HG02970 (cell line): ENCODE measurements around the gene CYRIA.

Source experiments
- ATAC-seq: cut with Tn5 transposase; IDR thresholded peaks from one replicate; pipeline ENCODE4 v1.9.1; 2021; ENCODE audit warnings: mild to moderate bottlenecking, moderate library complexity, moderate number of reproducible peaks; ENCODE audit not compliant: unreplicated experiment, low FRiP score

The CYRIA gene

DNA sequence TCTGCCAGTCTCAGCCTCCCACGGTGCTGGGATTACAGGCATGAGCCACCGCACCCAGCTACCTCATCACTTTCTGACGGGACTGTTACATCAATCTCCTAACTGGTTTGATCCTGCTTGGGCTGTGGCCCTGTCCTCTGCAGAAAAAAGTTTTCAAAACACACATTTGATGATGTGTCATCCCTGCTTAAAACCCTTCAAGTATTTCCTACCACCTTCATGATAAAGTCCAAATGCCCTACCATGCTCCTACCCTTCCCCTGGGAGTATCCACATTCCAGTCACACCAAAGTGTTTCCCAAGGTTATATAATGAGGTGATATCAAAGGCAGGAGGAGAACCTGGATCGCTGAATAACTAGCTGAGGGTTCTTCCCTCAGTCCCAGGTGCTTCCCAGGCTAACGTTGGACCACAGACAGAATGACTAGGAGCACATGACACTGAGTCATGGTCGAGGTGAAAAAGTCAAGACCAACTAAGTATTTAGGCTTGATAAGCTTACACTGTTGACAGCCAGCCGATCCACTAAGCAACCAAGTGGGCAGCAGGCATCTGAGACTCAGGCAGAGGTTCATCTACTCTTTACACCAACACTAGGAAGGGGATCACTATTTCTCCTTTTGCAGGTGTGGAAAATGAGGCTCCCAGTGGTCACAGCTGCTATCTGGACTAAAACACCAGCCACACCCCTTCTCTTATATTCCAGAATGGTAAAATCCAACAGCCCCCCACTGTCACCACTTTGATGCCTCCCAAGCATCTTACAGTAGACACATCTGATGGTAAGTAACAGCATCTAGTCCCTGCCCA lies 31.8 kb downstream of the CYRIA start:
- no peak for ATAC-seq

DNA sequence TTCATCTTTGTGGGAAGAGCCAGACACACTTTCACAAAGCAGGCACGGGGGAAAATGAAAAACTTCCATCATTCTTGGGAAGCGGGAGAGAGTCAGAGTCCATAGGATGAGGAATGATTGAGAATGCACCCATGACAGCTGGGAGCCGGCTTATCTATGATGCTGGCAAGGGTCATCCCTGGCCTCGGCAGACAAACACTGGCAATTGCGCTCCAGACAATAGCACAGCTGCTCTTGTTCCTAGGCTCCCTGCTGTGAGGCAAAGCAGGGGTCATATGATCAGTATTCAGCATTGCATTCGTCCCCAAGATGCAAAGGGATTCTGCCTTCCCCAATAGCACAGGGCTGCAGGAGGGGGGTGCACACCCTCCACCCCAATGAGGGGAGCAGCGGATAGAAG lies 33.0 kb downstream of the CYRIA start:
- no peak for ATAC-seq

DNA sequence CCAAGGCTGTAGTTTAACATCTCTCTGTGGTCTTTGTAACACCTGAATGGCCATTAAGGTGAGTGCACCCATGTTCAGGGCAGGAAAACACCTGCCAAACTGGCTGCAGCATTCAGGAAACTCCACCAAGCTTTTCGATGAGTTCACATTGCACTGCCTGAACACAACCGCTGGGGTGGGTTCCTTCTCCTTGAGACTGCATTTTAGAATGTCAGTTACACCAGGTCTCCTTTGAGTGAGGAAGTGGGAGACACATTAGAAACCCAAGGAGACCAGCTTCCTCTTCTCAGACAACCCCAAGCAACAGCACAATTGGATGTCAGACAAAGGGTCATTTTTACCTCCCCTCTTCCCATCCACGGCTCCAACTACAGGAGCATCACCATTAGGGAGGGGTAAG lies 35.2 kb downstream of the CYRIA start:
- no peak for ATAC-seq

DNA sequence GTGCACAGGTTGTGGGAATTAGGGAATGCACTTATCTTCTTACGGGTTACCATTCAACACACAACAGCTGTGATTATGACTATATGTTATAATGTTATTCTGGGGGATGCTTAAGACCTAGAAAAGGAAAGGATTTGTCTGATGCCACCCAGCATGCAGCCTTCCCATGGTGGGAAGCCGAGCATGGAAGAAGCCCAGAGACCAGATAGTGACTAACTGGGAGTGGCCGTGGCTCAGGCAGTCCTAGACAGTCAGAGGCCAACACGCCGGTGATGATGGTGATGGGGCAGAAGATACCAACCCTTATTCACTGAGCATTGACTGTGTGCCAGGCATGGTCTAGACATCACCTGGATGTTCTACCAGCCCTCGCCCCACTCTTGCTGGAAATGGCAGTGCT lies 35.9 kb downstream of the CYRIA start:
- no peak for ATAC-seq

DNA sequence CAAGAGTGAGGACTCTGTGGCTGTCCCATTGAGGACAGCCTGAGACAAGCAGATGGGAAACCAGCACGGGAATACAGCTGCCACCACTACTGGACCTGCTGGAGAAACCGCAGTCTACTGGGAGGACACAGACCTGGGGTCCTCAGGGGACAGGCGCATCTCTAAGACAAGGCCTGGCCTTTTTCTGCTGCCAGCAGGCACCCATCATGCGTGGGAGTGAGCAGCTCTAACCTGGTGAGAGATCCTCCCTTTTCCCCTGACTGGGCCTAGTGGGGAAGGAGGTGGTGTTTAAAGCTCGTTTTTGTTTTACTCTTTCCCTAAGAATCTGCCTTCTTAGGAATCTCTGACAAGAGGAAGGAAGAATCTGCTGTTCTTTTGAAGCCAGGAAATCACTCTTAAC lies 36.6 kb downstream of the CYRIA start:
- no peak for ATAC-seq

DNA sequence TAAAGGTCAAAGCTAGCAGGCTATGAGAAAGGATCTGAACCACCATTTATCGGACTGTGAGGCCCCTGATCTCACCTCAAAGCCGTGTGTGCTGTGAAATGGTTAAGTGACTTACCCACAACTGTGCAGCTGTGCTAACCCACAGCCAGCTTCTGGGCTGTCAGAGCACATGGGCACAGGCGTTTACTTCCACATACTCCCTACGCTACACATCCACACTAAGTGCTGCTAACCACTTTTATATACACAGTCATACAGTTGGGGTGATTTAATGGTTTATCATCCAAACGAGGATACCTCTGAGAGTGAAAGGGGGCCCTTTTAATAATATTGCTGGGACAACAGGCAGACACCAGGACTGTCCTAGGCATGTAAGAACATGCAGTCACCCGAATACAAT lies 37.3 kb downstream of the CYRIA start:
- no peak for ATAC-seq

- no peak for ATAC-seq
Measured at GRCh38 chr2:16626997-16627605, 38.5 kb downstream of the CYRIA start.

GRCh38 chr2:16626497-16626896 lies 39.1 kb downstream of the CYRIA start:
- ATAC-seq: no peak

DNA sequence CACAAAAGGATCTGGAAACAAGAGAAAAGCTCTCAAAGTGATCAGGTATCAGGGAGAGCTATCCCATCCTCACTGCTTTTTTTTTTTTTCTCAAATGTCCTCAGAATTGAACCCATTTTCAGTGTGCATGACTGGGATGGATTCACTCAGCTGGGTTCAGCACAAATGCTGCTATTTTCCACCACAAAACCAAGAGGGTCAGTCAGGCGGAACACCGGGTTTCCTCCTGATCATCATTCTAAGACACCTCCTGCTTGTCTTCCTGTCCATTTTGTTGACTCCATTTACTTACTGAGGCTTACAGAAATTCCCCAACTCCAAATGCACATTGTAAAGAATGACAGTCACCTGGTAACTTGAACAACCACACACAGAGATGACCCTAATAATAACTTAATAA lies 39.9 kb downstream of the CYRIA start:
- ATAC-seq: no peak

GRCh38 chr2:16625201-16625729 lies 40.4 kb downstream of the CYRIA start:
- ATAC-seq: no peak

- ATAC-seq: no peak
Measured at GRCh38 chr2:16624436-16624780, 41.2 kb downstream of the CYRIA start.

DNA sequence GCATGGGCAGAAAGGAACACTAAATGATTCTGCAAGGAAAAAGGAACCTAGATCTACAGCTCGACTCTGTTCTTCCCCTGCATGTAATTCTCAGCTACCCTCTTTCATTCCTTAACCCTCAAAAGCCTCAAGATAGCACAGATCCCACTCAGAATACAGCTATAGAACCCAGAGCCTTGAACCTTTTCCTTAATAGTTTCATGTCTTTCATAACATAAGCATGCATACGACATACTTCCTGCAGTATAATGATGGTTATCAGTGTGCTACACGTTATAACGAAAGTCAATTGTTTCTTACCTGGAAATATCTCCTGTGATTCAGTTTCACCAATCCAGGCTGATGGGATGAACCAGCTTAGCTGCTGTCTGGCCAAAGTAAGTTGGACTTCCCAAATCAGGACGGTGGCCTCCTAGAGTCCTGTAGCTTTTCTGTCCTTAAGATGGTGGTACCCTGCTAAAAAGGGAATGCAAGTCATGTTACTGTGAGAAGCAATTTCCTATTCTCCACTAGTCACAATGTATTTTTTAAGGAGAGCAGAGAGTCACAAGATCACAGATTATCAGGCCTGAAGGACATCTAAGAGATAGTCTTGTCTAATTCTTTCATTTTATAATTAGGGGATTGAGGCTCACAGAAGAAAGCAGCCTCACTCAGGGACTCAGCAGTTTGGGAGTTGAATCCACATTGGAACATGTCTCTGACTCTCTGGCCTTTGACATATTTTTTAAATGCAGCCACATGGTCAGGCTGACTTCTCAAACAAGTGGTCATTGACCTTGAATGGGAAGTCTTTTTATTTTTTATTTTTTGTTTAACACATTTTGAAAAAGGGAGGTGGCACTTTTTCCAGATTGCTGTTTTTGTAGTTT lies 41.8 kb downstream of the CYRIA start:
- ATAC-seq: no peak

DNA sequence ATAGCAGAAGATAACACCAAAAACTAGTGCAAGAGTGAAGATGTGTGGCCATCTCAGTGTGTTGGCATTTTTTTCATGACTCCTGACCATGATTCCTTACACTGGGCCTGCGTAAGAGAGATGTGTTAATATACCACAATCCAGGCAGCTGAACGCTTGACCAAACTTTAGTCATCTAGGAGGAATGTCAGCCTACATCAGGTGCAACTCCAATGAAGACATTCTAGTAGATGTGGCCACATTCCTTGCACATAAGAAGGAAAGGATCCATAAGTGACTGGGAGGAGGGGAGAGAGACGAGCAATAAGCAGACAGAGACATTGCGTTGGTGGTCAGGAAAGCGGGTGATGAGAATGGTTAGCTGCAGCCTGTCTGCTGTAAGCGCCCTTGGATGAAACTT lies 42.6 kb downstream of the CYRIA start:
- ATAC-seq: no peak

GRCh38 chr2:16622399-16622968 lies 43.1 kb downstream of the CYRIA start:
- no peak for ATAC-seq

DNA sequence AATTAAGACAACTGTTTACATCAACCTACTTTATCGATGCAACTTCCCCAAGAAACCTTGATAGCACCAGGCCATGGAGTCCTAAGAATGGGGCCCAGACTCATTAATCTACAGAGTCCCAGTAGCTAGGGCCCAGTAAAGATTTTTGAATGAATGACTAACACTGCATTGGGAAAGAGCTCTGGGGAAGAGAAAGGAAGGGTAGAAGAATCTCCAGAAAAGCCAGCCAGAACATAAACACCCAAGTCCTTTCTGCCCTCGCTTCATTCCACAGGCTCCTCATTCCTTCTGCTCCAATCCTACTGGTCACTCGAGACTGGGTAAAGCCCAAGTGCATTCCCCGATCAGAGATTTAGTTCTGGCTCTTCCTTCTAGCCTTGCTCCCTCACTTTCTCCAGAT lies 44.3 kb downstream of the CYRIA start:
- ATAC-seq: no peak

DNA sequence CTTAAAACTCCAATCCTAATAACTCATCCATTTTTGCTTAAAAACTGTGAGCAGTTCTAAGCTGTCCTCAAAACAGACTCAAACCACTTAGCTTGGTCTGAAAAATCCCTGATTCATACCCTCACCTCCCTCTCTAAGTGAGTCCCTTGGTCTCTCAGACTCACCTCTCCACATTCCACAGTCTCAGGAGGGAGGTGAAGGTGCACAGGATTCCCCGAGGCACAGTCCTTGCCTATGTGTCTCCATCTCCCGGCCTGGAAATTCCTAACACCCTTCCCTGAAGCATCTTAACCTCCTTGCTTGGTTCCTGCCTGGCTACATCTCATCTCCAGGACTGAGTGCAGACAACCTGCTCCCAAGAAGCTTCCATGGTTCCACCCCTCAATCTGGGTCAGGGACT lies 45.0 kb downstream of the CYRIA start:
- no peak for ATAC-seq

DNA sequence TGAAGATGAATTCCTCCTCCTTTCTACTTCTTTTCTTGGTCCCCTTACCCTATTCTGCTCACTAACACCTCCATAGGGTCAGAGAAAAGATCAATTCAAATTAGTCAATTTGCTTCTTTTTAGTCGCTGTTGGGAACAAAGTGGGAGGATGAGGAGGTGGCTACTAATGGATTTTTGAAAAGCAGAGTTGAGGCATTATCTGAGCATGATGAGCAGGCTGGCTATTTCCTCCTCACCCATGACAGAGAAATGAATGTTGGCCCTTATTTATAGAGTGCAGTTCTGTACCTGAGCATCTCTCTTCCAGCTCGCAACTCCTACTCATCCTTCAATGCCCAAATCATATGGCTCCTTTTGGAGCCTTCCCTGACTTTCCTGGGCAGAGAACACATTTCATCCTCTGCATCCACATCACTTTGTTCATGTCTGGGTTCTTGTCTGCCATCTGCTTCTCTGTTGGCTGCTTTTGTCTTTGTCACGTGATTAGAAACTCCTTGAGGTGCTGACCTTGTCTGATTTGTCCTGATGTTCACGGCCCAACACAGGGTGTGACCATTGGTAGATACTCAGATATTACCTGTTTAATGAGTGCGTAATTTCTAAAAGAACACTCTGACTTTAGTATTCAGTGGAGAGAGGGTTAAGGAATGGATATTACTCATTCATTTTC lies 45.9 kb downstream of the CYRIA start:
- no peak for ATAC-seq

GRCh38 chr2:16617282-16618266 lies 48.1 kb downstream of the CYRIA start:
- ATAC-seq: no peak
